GM21526 (cell line): ENCODE data around the gene DGLUCY.
"Not testable (repeated sequence)": the region's sequence is repeated elsewhere in the genome, so short reads cannot be mapped to it uniquely, and the experiment has no call there.

Source experiments
- ATAC-seq: cut with Tn5 transposase; IDR thresholded peaks from one replicate; pipeline ENCODE4 v1.9.1; 2021; ENCODE audit warnings: moderate library complexity; ENCODE audit not compliant: unreplicated experiment, low FRiP score

DGLUCY gene

DNA sequence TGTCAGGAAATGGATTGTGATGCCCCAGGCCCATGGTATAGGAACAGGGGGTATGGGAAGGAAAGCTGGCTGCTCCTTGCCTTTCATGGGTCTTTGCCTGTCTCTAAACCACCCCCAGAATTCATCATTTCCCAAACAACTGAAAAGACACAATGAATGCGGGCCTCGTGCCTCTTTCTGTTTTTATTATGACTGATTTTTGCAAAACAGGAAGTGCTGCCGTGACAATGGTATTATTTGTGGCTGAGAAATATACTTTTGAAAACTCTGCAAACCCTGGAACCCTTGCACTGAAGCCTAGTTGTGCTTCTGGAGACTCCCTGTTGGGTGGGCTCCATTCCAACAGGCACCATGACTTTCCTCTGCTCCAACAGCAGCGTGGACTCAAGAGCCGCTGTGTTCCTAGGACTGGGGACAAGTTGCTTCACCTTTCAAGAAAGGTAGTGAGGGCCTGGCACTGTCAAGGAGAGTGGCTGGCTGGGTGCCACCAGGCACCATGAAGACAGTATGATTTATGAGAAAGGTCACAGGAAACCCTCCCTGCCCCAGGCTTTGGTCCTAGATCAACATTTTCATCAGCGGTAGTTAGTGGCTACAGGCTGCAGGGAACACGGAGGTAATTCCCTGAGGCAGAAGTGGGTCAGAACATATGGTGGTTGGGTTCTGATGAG lies 4.8 kb upstream of the DGLUCY start:
- no peak for ATAC-seq

- no peak for ATAC-seq
Measured at GRCh38 chr14:91111443-91111842, 2.4 kb upstream of the DGLUCY start.

- ATAC-seq = no peak
Measured at GRCh38 chr14:91112194-91112593, 1.7 kb upstream of the DGLUCY start.

DNA sequence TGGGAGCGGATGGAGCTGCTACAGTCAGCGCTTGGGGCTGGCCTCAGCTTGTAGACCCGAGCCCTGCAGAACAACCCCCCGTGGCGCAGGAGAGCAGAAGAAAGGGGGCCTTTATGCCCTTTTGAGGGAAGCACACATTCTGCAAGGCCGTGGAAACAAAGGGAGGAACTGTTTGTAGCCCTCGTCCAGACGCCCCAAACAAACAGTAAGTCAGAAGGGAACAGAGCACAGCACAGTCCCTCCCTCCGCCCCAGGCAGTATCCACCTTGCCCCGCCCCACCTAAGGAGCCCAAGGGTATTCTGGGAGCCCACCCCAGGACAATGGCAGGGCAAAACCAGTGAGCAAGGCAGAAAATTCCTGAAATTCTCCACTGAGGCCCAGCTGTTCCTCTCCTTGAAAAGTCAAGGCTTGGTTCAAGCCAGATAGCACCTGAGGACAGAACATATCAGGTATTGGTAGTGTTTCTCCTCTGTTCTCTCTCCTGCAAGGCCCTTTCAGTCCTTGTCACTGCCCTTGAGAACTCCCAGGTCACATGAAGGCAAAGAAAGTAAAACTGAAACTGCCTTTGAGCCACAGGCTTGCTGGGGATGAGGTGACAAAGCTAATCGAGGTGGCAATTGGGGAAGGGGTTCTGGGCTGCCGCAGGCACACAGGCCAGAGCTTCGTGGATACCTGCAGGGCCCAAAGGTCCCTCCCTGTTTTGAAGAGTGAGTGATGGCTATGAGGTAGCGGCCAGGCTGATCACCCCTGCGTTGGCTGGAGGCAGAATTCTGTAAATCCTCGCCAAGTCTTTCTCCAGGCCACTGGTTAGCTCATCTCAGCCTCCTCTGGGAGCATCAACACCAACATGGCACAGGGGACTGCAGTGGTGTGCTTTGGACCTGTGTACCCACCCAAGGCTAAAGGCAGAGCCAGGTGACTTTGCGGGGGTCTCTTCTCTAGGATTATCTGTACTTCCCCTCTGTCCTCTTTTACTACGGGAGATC lies 499 bp downstream of the DGLUCY start:
- peak; percentile 75 for ATAC-seq

GRCh38 chr14:91115986-91116770 lies 2.3 kb downstream of the DGLUCY start:
- ATAC-seq = no peak

DNA sequence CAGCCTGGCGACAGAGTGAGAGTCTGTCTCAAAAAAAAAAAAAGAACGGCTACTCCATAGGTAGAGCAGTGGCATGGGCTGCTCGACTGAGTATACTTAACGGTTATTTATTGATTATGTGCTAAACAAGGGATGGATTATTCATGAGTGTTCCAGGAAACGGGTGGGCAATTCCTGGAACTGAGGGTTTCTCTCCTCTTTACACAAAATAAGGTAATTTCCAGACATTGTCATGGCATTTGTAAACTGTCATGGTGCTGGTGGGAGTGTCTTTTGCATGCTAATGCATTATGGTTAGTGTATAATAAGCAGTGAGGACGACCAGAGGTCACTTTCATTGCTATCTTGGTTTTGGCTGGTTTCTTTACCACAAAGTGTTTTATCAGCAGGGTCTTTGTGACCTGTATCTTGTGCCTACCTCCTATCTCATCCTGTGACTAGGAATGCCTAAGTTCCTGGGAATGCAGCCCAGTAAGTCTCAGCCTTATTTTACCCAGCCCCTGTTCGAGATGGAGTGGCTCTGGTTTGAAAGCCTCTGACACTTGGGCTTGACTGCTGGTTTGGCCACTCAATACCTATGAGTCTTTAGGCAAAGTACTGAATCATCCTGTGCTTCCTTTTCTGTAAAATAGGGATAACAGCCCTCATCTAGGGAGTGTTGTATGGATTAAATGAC lies 3.2 kb downstream of the DGLUCY start:
- no peak for ATAC-seq

- ATAC-seq = no peak
Measured at GRCh38 chr14:91117960-91118359, 4.1 kb downstream of the DGLUCY start.

- ATAC-seq = no peak
Measured at GRCh38 chr14:91118511-91119068, 4.7 kb downstream of the DGLUCY start.

DNA sequence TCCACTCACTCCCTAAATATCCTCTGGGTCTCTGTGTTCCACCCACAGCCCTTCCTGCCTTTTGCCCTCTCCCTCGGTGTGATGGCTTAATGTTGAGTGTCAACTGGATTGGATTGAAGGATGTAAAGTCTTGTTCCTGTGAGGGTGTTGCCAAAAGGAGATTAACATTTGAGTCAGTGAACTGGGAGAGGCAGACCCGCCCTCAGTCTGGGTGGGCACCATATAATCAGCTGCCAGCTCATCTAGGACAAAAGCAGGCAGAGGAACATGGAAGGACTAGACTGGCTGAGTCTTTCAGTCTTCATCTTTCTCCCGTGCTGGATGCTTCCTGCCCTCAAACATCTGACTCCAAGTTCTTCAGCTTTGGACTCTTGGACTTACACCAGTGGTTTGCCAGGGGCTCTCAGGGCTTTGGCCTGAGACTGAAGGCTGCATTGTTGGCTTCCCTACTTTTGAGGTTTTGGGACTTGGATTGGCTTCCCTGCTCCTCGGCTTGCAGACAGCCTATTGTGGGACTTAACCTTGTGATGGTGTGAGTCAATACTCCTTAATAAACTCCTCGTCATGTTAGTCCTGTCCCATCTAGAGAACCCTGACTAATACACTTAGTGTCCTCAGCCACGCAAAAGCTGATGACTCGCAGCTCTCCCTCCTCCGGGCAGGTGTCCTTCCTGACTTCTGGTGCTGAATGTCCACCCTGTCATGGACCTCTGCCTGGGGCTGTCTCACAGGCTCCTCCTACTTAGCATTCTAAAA lies 5.9 kb downstream of the DGLUCY start:
- no peak for ATAC-seq

DNA sequence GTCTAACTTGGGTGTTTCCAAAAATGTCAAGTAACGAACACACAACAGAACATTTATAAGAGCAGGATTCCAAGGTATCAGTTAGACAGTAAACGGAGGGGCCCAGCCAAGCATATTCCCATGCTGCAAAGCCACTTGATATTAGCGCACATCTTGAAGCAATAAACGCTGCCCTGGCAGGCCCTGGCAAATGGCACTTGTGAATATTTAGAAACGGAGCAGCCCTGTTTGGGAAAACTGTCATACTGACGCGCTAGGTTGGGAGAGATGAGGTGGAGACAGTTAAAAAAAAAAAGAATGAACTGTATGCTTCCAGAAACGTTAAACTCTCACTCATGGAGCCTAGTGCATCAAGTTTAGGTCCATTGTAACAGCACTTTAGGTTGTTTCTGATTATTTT lies 9.3 kb downstream of the DGLUCY start:
- ATAC-seq = no peak

DNA sequence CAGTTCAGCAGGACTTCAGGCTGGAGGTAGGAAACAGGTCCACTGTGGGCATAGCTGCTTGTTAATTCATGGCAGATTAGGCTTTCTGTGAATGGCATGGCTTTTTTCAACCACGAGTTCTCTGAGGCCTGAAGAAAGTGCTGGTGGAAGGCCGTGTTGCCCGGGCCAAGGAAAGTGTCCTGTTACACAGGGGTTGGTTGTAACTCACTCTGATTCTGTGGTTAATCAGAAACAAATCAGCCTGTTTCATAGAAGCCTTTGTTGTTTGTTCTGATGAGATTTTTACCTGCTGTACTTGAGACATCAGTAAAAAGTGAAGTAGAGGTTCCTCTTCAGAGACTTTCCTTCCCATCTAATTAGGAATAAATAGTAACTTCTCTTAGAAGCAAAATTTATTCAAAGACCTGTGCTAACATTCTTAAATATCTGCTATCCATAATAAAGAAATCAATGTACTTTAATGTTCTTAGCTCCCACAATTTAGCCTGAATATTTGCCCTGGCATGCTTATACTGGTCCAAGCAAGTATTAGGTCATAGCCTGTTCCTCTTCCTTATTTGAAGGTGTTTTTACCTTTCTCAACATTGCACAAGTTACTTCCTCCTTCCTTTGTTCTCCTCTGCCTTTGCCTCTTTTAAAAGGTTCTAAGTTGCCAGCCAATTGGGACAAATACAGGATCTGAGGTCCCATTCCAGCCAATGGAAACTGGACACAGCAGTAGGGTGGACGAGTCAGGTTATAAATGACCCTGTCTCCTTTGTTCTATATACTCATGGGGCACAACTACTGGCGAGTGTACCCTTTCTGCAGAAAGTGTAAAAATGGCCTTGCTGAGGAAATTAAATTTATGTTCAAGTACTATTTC lies 10.8 kb downstream of the DGLUCY start:
- not testable (repeated sequence) for ATAC-seq

- no peak for ATAC-seq
Measured at GRCh38 chr14:91125271-91125660, 11.4 kb downstream of the DGLUCY start.

DNA sequence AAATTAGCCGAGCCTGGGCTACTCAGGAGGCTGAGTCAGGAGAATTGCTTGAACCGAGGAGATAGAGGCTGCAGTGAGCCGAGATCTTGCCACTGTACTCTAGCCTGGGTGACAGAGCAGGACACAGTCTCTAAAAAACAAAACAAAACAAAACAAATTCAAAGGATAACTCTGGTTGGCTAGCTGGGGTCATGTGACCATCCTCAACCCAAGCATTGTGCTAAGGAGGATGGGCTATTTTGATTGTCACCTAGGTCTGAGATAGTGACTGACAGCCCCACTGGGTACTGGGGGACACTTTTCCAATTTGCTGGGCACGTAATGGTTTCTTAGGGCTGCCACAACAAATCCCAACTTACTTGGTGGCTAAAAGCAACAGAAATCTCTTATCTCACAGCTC lies 11.9 kb downstream of the DGLUCY start:
- no peak for ATAC-seq

- ATAC-seq = no peak
Measured at GRCh38 chr14:91126761-91127160, 12.9 kb downstream of the DGLUCY start.

DNA sequence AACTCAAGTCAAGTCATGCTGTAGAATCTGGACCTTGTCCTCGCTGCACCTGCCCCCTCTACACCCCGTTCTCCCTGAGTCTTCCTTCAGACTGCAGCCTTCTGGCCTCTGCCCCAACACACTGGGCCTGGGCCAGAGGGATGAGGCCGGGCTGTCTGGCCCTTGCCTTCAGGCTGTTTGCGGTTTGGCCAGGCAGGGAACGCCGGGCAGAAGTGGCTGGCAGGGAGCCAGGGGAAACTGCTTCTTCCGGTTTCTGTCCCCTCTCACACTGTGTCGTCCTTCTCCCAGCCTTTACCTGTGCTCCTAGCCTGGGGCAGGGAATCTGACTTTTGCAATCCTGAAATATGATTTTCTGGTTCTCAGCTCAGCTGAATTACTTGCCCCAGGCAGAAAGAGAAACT lies 13.5 kb downstream of the DGLUCY start:
- no peak for ATAC-seq

DNA sequence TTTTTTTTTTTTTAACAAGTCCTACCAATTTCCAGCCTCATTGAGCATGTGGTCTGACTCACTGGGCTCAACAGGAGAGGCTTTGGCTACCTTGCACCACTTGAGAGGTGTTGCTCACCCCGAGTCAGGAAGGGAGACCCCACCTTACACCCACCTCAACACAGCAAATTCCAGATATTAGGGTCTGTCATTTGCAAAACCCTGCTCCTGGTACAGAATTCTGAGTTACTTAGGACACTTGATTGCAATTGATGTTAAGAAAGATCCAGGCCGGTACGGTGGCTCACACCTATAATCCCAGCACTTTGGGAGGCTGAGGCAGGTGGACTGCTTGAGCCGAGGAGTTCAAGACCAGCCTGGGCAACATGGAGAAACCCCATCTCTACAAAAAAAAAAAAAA lies 14.1 kb downstream of the DGLUCY start:
- ATAC-seq = no peak

GRCh38 chr14:91128699-91129098 lies 14.8 kb downstream of the DGLUCY start:
- ATAC-seq = no peak

GRCh38 chr14:91129261-91129660 lies 15.4 kb downstream of the DGLUCY start:
- ATAC-seq = no peak

DNA sequence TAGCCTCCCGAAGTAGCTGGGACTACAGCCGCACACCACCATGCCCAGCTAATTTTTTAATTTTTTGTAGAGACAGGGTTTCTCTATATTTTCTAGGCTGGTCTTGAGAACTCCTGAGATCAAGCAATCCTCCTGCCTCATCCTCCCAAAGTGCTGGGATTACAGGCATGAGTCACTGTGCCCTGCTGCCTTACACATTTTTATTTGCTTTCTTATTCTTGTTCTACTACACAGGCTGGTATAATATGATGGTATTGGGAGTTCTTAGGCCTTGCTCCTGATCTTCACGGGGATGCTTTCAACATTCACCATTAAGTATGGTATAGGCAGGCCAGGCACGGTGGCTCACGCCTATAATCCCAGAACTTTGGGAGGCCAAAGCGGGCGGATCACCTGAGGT lies 21.2 kb downstream of the DGLUCY start:
- no peak for ATAC-seq
